CD4-positive, alpha-beta T cell treated with Interleukin-6 at 100 ng/mL for 8 hours (primary cell): ENCODE measurements around the gene HOXA4.

ENCODE experiments used
- DNase-seq: peaks from one replicate; pipeline ENCODE4 v3.0.0-alpha.2; 2020; ENCODE audit warnings: mixed read lengths, low spot score

Gene HOXA4

DNA sequence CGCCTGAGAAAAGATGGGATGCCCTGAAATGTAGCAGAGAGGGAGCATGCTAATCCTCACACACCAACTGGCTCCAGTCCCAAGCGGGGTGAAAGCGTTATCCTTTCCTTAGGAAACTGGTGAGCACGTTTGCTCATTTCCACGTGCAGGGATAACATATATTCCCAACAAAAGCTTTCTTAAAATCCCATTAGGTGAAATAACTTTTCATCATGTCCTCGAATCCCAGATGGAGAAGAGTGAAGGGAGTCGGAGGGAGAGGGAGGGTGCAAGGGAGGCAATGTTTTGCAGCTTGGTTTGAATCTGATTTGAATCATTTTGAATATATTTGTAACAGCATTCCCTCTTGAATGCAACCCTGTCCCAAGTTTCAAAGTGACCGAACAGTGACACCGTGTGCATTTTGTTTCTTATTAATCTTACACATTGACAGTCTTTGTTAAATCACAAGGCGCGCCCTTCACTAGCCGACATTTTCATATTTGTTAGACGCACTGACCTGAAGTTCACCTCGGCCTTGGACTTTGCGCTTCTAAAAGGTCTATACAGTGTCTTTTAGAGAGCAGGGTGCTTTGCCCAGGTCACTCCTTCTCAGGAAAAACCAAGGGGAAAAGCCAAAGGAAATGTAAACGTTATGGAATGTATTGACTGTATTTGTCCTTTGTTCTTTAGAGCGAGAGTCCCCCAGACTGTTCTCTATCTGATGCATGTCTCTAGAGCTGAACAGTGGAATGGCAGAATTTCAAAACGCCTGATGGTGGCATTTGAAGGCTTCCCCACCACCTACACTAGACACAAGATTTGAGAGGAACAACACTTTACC, 3.1 kb upstream of the HOXA4 start:
- no peak for DNase-seq

DNA sequence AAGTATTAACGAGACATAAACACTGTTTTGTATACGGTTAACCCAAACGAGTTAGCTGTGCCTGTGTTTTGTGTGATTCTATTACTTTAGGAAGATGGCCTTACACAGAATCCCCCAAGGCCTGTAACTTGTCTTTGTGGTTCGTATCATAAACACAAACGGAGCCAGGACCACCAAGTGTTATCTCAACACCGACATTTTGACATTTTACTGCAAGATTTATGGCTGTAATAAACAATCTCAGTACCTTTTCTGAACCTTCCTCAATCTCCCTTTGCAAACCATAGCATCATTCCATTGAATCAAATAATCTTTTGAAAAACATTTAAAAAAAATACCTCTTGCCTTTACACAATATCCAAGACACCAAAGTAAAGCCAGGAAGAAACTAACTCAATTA, 2.4 kb upstream of the HOXA4 start:
- no peak for DNase-seq

DNA sequence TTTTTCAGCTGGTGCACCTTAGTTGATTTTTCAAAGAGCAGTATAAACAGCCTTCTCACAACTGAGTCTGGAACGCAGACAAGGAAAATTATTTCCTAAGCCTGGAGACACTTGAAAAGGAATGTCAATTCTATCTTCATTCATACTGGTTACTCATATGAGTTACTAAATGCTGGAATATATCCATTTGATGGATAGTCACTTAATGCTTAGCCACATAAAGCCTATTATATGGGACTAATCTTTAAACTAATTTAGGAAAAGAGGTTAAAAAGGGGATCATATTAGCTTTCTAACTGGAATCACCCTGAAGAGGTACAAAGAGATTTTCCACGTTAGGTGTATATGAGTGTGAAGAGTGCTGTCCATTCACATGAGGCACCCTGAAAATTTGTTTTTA, 1.7 kb upstream of the HOXA4 start:
- no peak for DNase-seq

DNA sequence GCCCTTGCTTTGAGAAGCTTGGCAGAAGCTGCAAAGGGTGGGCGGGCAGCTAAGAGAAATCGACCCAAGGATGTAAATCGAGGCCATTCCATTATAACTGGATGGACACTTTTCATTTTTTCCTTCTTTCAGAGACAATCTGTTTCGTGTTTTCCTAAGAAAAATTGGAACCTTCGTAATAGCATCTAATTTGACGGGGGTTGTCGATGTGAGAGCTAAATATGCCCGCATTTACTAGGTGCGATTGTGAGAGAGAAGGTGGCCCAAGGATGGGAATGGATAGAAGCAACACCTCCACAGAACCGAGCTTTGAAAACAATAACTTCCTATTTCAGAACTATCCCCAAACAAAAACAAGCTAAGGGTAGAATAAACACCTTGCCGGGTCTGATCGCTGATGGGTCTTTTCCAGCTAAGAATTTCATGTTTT, 848 bp upstream of the HOXA4 start:
- no peak for DNase-seq

DNA sequence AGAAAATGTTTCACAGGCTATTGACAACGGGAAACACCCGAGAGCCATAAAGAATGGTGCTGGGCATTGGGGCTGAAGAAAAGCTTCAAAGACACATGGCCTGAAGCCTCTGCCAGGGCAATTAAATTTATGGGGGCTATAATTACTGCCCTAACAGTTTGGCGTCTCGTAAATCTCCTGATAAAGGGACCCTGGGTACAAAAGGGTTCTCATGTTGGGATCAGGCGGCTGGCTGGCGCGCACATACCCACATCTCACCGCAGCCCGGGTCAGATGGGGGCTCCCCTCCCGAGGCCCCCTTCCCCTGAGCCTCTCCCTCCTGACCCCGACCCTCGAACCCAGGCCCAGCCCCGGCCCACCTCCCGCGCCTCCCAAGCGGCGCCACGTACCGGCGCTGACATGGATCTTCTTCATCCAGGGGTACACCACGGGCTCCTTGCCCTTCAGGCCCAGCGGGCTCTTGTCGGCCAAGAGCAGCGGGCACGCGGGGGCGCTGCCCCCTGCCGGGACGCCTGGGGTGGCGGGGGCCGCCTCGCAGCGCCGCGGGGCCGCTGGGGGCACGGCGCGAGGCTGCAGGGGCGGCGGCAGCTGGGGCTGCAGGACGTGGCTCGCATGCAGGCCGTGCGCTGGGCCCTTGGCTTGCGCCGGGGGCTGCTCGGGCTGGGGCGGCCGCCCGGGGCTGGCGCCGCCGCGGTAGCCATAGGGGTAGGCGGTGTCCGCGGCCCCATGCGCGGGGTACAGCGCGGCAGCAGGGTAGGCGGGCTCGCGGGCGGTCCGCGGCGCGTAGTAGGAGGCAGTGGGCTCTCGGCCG, 623 bp downstream of the HOXA4 start:
- no peak for DNase-seq

DNA sequence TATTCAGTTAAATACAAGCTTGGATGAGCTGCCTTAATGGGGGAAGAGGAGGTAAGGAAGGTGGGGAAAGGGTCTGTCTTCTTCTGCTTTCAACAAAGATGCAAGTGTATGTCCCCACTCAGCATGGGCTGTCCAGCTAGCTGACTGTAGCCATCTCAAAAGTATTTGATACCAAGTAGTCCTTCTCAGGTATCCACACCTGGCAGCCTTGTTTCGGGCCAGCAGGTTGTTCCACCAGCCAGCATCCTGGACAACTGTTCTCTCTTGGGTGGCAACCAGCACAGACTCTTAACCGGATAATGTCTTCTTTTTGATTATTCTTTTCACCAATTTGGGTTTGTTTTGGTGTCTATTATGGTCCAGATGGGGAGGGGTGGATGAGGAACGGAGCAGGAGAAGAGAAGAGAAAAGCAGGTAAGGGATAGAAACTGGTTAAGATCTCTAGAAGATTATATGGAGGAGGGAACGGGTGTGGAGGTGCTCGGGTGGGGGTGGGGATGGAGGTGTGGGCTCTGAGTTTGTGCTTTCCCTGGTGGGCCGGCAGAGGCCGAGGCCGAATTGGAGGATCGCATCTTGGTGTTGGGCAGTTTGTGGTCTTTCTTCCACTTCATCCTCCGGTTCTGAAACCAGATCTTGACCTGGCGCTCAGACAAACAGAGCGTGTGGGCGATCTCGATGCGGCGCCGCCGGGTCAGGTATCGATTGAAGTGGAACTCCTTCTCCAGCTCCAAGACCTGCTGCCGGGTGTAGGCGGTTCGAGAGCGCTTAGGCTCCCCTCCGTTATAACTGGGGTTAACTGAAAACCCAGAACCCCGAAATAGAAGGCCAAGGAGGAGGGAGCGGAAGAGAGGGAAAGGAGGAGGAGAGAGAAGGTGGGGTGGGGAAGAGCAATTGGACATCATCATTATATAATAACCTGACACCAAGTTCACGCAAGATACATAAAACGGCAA, 1.5 kb downstream of the HOXA4 start:
- no peak for DNase-seq

DNA sequence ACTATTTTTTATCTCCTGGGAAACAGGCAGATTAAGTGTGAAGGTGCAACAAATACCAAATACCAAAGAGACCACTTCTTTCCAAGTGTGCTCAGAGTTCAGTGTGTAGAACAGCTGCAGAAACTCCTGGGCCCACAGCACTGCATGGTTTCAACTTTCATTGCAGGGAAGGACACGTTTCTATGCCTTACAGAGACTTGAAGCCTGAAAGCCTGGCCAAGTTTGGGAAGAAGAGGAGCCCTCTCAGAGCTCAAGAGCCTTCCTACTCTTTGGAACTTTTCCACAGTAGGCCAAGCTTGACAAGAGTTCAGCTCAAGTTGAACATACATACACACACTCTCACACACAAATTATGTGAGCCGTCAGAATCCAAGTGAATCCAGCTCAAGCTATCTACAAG, 2.5 kb downstream of the HOXA4 start:
- DNase-seq = no peak

DNA sequence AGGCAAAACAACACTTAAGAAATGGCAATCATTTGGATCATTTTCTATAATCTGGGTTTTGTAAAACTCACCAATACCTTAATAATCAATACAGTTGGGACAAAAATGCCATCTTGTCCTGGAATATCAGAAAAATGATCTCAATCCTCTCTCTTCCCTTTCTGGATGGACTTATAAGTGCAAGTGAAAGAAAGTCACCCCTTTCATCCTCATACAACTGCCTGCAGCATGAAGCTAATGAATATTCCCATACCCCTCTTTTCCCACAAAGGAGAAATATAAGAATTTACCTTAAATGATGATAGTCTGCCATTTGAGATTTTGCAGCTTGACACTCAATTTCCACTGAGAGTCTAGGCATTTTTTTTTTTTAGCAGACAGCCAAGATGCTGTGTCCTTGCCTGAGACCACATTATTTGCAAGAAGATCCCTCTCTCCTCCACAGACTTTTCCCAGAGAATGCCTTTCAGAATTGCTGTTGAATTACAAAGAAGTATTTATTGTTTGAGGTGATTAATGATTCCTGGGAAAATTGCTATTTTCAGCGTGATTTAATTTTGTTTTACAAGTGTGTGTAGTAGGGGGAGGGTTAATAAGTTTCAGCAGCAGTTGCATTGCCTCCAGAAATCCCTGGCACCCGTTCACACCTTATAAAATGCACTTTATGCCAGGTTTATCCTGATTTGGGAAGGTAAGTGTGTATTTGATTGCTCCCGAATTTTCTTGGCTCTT, 3.8 kb downstream of the HOXA4 start:
- DNase-seq = no peak

DNA sequence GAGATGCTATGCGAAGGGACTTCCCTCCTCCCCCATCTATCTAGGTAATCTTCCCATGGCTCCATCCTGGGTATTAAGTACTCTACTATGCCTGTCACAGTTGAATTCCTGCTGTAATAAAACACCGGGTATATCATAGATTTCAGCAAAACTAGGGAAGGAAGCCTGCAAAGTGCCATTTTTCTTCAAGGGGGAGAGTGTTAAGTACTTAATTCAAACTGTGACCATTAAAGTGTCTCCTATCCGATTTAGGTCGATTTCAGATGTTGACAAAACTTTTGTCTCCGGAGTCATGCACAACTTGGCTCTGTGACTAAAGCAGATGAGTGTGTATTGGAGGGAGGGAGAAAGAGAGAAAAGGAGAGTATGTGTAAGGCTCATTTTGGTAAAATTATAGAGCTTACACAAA, 4.6 kb downstream of the HOXA4 start:
- DNase-seq = no peak

DNA sequence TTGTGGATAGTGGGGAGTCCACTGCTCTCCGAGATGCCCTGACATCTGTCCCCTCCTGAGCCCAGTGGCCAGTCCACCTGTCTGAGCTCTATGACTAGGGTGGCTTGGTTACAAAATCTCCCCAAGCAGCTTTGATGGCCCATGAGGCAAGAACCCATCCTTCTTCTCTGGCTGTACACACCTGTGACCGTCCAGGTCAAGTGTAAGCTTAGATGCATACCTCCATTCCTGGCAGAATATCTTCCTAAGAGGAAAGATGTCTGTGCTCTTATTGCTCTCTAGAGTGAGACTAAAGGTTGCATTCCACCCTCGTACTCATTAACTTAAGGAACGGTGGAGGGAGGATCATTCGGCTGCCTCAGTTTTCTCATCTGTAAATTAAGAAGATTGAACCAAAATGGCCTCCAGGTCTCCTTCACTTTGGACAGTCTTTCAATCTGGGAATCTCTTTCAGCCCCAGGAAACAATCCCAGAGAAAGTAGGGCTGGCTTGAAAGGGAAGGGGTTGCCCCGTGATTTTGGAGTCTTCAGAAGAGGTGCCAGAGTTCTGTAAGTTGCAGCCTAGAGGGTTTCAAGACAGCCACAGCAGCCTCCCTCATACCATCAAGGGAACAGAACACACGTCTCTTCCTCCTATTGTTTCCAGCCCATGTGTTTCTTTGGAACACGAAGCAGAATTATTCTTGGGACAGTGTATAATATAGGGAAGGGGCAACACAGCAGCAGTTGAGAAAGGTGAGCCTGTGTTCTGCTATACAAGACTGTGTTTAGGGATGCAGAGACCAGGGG, 5.5 kb downstream of the HOXA4 start:
- DNase-seq = no peak

DNA sequence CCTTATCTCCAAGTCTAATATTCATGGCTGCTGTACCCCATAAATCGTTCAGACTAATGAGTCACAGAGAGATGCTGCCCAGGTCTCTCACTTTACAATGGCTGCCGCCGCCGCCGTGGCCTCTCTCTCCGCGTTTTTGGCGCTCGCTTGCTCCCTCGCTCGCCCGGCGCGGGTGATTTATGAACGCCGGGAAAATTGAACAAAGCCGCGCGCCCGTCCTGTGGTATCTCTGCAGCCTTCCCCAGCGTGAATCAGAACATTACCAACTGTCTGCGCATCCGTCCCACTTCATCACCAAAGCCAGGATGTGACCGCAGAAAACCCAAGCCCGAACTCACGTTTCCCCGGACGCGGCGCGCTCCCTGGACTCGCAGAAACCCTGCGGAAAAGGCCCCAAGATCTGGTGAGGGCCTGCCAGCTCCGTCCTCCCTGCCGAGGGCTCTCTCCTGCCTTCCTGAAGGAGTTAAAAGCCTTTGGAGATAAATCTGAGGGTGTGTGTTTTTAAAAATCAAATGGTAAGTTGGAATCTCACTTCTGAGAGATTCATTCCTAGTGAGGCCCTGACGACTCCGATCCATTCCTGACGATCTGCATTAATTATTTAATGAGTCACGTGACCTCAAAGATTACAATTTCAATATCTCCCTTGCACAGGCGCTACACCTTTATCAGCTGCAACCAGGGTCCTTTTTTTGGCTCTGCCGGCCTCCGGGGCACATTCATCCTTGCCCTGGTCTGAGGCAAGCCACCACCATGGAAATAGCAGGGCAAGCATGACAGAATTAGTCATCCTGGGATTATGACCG, 6.3 kb downstream of the HOXA4 start:
- no peak for DNase-seq

DNA sequence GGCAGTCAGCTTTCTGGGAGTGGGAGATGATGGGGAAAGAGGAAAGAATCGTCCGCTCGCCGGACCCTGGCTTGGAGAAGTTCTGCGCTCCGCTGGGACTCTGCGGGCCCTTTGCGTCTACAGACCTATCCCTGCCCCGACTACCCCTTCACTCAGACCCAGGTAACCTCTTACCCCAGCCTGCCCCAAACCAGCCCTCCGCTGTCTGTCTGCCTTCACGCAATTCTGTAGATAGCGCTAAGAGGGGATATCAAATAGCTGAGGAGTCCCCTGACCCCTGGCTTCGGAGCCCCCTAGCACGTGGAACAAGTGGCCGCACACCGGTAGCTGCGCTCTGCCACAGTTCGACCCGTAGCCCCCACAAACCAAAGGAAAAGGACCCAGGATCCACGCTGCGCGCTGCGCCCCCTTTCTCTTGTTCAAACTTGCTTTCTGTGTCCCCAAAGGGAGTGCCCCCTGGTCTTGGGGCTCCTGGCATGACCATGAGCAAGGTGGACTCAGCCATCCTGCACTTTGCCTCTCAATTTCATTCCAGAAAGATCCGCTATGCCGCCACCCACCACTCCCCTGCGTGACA, 7.0 kb downstream of the HOXA4 start:
- no peak for DNase-seq

DNA sequence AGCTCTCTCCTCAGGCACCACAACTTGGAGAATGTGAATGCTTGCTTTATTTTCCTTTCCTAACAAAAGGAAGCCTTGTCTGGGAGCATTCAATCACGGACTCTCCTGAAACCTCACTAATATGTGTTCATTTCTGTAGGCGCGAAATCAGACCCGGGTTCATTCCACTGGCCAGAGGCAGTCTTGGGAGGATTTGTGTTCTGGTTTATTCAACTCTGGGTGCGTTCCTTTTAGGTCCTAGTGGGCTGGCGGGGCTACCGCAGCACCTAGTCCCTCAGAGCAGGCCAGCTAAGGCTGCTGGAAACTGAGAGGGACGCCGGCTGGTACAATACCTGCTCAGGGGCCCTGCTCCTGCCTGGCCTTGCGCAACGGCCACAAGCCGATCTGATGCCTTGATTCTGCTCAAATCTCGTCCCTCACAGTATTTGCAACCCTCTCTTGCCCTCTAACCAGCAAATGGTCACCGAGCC, 7.5 kb downstream of the HOXA4 start:
- DNase-seq = no peak

DNA sequence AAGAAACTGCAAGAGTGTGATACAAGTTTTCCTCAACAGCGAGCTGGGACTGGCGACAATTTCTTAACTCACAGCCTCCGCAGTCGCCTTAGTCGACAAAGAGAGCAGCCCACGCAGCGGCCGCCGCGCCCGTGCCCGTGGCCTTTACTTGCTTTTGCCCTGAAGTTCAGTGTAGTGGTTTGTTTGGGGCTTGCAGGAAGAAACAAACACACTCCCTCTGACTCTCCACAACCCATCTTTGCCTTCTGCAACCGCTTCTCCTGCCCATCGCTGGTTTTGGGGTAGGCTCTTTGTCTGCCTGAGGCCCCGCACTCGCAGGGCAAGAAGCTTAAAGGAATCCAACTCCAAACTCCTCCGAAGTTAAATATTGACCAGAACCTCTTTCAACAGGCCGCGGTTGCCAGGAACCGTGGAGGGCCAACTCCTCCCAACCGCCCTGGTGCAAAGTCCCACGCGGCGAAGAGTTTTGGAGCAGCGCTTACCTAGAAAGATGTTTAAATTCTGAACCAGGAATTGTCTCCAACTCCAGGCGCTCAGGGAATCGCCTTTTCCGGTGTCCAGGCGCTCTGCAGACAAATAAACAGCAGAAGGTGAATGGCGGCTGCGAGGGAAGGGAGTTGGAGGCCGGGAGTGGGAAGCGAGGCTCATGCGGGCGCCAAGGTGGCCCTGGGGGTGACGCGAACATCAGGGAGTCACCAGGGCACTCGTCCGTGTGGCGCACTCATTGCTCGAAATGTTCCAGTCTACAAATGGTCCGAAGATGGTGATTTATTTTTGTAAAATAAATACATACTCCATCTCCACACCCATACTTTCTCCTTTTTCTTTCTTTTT, 8.3 kb downstream of the HOXA4 start:
- DNase-seq = no peak

DNA sequence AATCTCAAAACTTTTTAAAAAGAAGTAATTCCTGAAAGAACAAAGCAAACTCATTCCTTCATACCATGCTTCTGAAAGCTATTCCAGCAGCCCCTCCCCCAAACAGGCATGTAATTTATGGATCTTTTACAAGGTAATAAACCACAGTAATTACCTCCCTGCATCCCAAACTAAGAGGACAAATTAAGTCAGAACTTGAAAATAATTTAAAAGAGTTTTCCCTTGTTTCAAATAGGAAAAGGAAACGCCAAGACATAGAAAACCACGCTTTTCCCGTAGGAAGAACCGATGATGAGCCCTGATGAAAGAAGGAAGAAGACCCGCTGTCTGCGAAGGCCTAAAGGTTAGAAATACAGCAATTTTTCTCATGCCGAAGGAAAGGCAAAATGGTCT, 8.9 kb downstream of the HOXA4 start:
- DNase-seq = no peak

DNA sequence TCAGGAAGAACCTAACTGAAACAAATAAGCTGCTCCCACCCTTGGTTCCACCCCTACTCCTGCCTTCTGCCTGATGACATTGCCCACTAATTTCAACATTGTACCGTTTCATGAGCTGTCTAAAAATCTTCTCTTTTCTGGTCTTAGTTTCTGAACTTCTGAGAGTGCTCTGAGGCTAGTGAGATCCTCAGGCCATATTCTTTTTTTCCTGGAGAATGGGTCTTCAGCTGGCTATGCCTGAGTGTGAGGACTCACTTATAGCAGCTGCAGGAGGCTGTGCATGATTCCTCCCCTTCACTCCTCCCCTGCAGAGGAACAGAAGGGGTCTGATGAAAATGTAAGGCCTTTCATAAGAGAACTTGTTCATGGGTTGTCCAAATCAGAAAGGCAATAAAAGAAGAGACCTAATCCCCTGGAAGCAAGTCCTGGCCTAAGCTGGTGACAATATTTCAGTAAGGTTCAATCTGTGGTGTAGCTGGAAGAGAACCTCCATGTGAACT, 11.1 kb downstream of the HOXA4 start:
- DNase-seq = no peak

DNA sequence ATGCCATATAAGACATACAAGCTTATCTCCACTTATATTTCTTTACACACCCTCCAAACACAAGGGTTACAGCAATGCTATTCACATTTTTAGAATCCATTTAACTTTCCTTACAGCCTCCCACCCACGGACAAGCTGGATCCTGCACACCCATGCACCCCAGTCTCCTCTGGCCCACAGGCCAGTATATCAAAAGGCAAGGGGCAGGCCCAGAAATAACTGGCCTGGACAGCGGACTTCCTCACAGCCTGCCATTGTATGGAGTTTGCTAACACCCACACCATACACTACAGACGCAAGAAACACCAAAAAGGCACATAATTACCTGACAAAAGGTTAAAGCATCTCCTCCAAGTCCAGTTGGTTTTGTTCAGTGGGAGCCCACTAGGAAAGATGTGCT, 12.0 kb downstream of the HOXA4 start:
- no peak for DNase-seq

DNA sequence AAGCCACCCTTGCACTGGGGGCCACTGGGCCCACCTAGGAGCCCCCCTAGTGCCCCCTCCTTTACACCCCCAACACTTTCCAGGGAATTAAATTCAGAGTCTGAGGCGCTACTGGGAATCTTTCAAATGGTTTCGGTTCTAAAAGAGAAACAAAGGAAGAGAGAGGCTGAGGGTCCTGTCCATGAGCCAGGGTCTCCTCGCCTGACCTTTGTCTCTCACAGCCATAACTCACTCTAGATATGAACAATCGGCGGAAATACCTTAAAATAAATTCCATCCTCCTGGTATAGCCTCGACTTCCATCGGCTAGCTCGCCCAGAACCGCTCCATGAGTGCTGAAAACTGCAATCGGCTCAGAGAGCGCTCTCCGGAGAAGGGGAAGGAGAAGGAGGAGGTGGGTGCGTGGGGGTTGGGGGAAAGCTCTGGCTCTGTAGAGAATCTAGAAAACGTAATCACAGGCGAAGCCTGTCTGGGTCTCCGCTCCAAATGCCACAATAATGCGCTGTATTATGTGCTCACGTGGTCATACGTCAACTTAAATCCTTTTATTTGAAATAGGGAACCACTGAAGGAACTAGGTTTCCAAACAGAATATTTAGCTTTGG, 12.6 kb downstream of the HOXA4 start:
- no peak for DNase-seq
